Activated naive CD4-positive, alpha-beta T cell (primary cell): ENCODE data around the gene PABPC1L2A.
"Not testable (repeated sequence)": the region's sequence is repeated elsewhere in the genome, so short reads cannot be mapped to it uniquely, and the experiment has no call there.

Experiments used
- DNase-seq, 4 experiments: peaks; one replicate each; lab custom pipeline; 2025; lab: John Stamatoyannopoulos, UW

The PABPC1L2A gene

GRCh38 chrX:73079024-73079562 lies at the start of gene PABPC1L2A:
Gene PABPC1L2A (minus strand): TSS chrX:73079512. CDS start chrX:73079386, 126 bp downstream.
- not testable (repeated sequence) for DNase-seq

GRCh38 chrX:73127700-73128241 lies 48.5 kb upstream of the PABPC1L2A start:
- peak in 1 of 4 experiments; percentile 0 for DNase-seq

GRCh38 chrX:73126240-73126639 lies 46.9 kb upstream of the PABPC1L2A start:
- no peak for DNase-seq

- DNase-seq, result not testable (repeated sequence)
These were observed 20.2 kb upstream of the PABPC1L2A start for GRCh38 chrX:73099505-73099904.

GRCh38 chrX:73086766-73087165 lies 7.5 kb upstream of the PABPC1L2A start:
- DNase-seq, result not testable (repeated sequence)

GRCh38 chrX:73079884-73080283 lies 572 bp upstream of the PABPC1L2A start:
- not testable (repeated sequence) for DNase-seq

GRCh38 chrX:73078597-73078996 lies 715 bp downstream of the PABPC1L2A start:
- not testable (repeated sequence) for DNase-seq

GRCh38 chrX:73076838-73077237 lies 2.5 kb downstream of the PABPC1L2A start:
- DNase-seq, result no peak

GRCh38 chrX:73069365-73070035 lies 9.8 kb downstream of the PABPC1L2A start:
- DNase-seq, result no peak

- no peak for DNase-seq
These were observed 10.6 kb downstream of the PABPC1L2A start for GRCh38 chrX:73068467-73069364.

- DNase-seq, result not testable (repeated sequence)
These were observed 11.4 kb downstream of the PABPC1L2A start for GRCh38 chrX:73067761-73068466.

- no peak for DNase-seq
These were observed 50.4 kb downstream of the PABPC1L2A start for GRCh38 chrX:73028876-73029275.
